GM12878 (cell line): ENCODE results near the gene USF1. TPM values are rescaled to one million over a fixed set of nuclear protein-coding genes. Genes with fewer than 3 reads are reported as not detected.

Source experiments
- BCL11A ChIP-seq: IDR thresholded peaks from 2 replicates; pipeline ENCODE4 v1.6.1; 2011; ENCODE audit warnings: low read depth, low read length
- CBFB ChIP-seq: IDR thresholded peaks from 2 replicates; pipeline ENCODE4 v1.6.1; 2016; ENCODE audit warnings: antibody characterized with exemption, low read depth
- CBX5 ChIP-seq: sonication (generic); IDR thresholded peaks from 2 replicates; pipeline ENCODE4 v1.6.1; 2016; ENCODE audit warnings: low read depth, moderate library complexity, mild to moderate bottlenecking, inconsistent platforms
- CHD2 ChIP-seq: IDR thresholded peaks from 2 replicates; pipeline ENCODE4 v1.6.1; 2011; ENCODE audit warnings: low read depth, low read length, improper control_type of control experiment, borderline replicate concordance
- DPF2 ChIP-seq: fragments of 450-650 bp; IDR thresholded peaks from 2 replicates; pipeline ENCODE4 v1.6.1; 2017; ENCODE audit warnings: mild to moderate bottlenecking
- E2F4 ChIP-seq: IDR thresholded peaks from 2 replicates; pipeline ENCODE4 v1.6.1; 2012; ENCODE audit warnings: low read depth, low read length, improper control_type of control experiment
- FOXM1 ChIP-seq: IDR thresholded peaks from 2 replicates; pipeline ENCODE4 v1.6.1; 2012; ENCODE audit warnings: low read depth, mild to moderate bottlenecking, inconsistent platforms, low read length, moderate library complexity
- HCFC1 ChIP-seq: fragments of 150-350 bp; IDR thresholded peaks from 2 replicates; pipeline ENCODE4 v1.6.1; 2014; ENCODE audit warnings: low read length
- NFIC ChIP-seq: IDR thresholded peaks from 2 replicates; pipeline ENCODE4 v1.6.1; 2012; ENCODE audit warnings: low read depth, mild to moderate bottlenecking, inconsistent platforms, low read length, moderate library complexity
- NR2C2 ChIP-seq: IDR thresholded peaks from 2 replicates; pipeline ENCODE4 v1.6.1; 2011; ENCODE audit warnings: borderline replicate concordance, low read depth; ENCODE audit not compliant: control insufficient read depth, insufficient read length
- PAX8 ChIP-seq: fragments of 450-650 bp; IDR thresholded peaks from 2 replicates; pipeline ENCODE4 v1.6.1; 2017; ENCODE audit warnings: mild to moderate bottlenecking, moderate library complexity
- RAD51 ChIP-seq: fragments of 450-650 bp; IDR thresholded peaks from 2 replicates; pipeline ENCODE4 v1.6.1; 2016; ENCODE audit warnings: moderate library complexity, mild to moderate bottlenecking, inconsistent platforms
- RCOR1 ChIP-seq: conservative IDR thresholded peaks from 2 replicates; pipeline ENCODE4 v1.6.1; 2012; ENCODE audit warnings: low read depth, low read length, improper control_type of control experiment
- SREBF1 ChIP-seq: IDR thresholded peaks from 2 replicates; pipeline ENCODE4 v1.6.1; 2012; ENCODE audit warnings: mild to moderate bottlenecking, low read length
- SREBF2 ChIP-seq: IDR thresholded peaks from 2 replicates; pipeline ENCODE4 v1.6.1; 2012; ENCODE audit warnings: mild to moderate bottlenecking, low read length
- STAT1 ChIP-seq: fragments of 450-650 bp; conservative IDR thresholded peaks from 2 replicates; pipeline ENCODE4 v1.6.1; 2014; ENCODE audit warnings: antibody characterized with exemption, mild to moderate bottlenecking
- SUZ12 ChIP-seq: fragments of 200-600 bp; sonication (generic); IDR thresholded peaks from one replicate; pipeline ENCODE4 v1.6.1; 2018; ENCODE audit warnings: antibody characterized with exemption, mild to moderate bottlenecking; ENCODE audit not compliant: unreplicated experiment
- TARDBP ChIP-seq: IDR thresholded peaks from 2 replicates; pipeline ENCODE4 v1.6.1; 2016; ENCODE audit warnings: borderline replicate concordance
- TCF12 ChIP-seq: IDR thresholded peaks from 2 replicates; pipeline ENCODE4 v1.6.1; 2011; ENCODE audit warnings: low read depth, mild to moderate bottlenecking, low read length
- USF1 ChIP-seq: IDR thresholded peaks from 2 replicates; pipeline ENCODE4 v1.6.1; 2011; ENCODE audit warnings: borderline replicate concordance, low read depth, mild to moderate bottlenecking, moderate library complexity, mixed read lengths, low read length; ENCODE audit not compliant: insufficient read depth; ENCODE audit errors: extremely low read length
- WRNIP1 ChIP-seq: IDR thresholded peaks from 2 replicates; pipeline ENCODE4 v1.6.1; 2011; ENCODE audit warnings: low read depth, low read length, improper control_type of control experiment, borderline replicate concordance
- ZBTB4 ChIP-seq: fragments of 450-650 bp; formaldehyde crosslinking; IDR thresholded peaks from 2 replicates; pipeline ENCODE4 v1.4.0; 2022; ENCODE audit warnings: mild to moderate bottlenecking, moderate library complexity
- ZNF687 ChIP-seq: fragments of 450-650 bp; IDR thresholded peaks from 2 replicates; pipeline ENCODE4 v1.6.1; 2017; ENCODE audit warnings: mild to moderate bottlenecking, moderate library complexity
- polyA plus RNA-seq, 11 experiments: library from polyadenylated mRNA; depleted of rRNA in 4 of 11; unstranded in 6 of 11; stranded (reverse) in 5 of 11; fragments of >200 nt; fragmentation: Nextera tagmentation in 4 of 11; fragmentation: Illumina TruSeq in 1 of 11; extraction: Ambion mirVana in 4 of 11; extraction: Trizol in 1 of 11; gene quantifications; 1 replicate in 1 of 11; 2 replicates in 10 of 11; pipeline versions ENCODE4 v1.2.1 to v1.2.3, GENCODE V29; 2011 to 2016; ENCODE audit warnings: inconsistent platforms in 2 of 11, missing spikeins in 2 of 11, low read depth in 1 of 11
- total RNA-seq, 4 experiments: library from RNA; depleted of rRNA in 3 of 4; stranded (reverse); fragments of >200 nt in 3 of 4; fragmentation: Illumina TruSeq in 1 of 4; extraction: Trizol in 1 of 4; gene quantifications; 2 replicates each; pipeline versions ENCODE4 v1.2.1 to v1.2.3, GENCODE V29; 2013 to 2021

The USF1 gene
- total and polyA plus RNA-seq, 10 of the 15 experiments (the other 5 are each of a cell fraction or from before 2014, with no cell fraction given): 9.4 to 92.1 (median 53.5) TPM

- TF ChIP-seq ZNF687: peak; percentile 80
- no peak for TF ChIP-seq HCFC1
- TF ChIP-seq WRNIP1: no peak
- TF ChIP-seq ZBTB4 (CRISPR knock-in tag): no peak
- no peak for TF ChIP-seq USF1
- no peak for TF ChIP-seq PAX8
- 0 out of 2 replicates have a peak, but pooled peaks have one; percentile 22 for TF ChIP-seq E2F4
- TF ChIP-seq DPF2: peak; percentile 51; the same call in 1 of the 2 replicates
- TF ChIP-seq CHD2: 0 out of 2 replicates have a peak, but pooled peaks have one; percentile 30
- no peak for TF ChIP-seq TARDBP
- TF ChIP-seq SREBF2: no peak
- no peak for TF ChIP-seq NFIC
- no peak for TF ChIP-seq FOXM1
- TF ChIP-seq STAT1: no peak
- no peak for TF ChIP-seq SUZ12
- TF ChIP-seq BCL11A: no peak
- TF ChIP-seq CBX5: no peak
- TF ChIP-seq CBFB: peak; percentile 60; the same call in 1 of the 2 replicates
- peak; percentile 98 for TF ChIP-seq TCF12
- TF ChIP-seq RAD51: no peak
- TF ChIP-seq SREBF1: no peak
- no peak for TF ChIP-seq RCOR1
- no peak for TF ChIP-seq NR2C2
These were observed 7.1 kb downstream of the USF1 start, which contains the start of gene TSTD1 (continued) for GRCh38 chr1:161038523-161039153.
